Fibroblast of the aortic adventitia (primary cell): ENCODE measurements around the gene NFIA. TPM values are rescaled to one million over a fixed set of nuclear protein-coding genes. Genes with fewer than 3 reads are reported as not detected.

Source experiments
- DNase-seq: peaks from one replicate; pipeline ENCODE4 v3.0.0-alpha.2; 2010; ENCODE audit warnings: low read depth
- H3K4me3 ChIP-seq: 2 replicates; pipeline ENCODE4 v1.5.1; 2011; ENCODE audit warnings: low read depth, mild to moderate bottlenecking, control low read depth, low read length, moderate library complexity
- CTCF ChIP-seq: IDR thresholded peaks from 2 replicates; pipeline ENCODE4 v1.5.1; 2011; ENCODE audit warnings: mild to moderate bottlenecking, low read length, control low read depth, inconsistent platforms; ENCODE audit not compliant: insufficient read depth
- total RNA-seq: library from RNA; depleted of rRNA; stranded (reverse); fragments of >200 nt; gene quantifications from 2 replicates; pipeline ENCODE4 v1.2.3, GENCODE V29; 2012; ENCODE audit warnings: low replicate concordance

The NFIA gene
- total RNA-seq, 1 donor, result 32.0 TPM

GRCh38 chr1:61387829-61388228 lies 305.5 kb downstream of the NFIA start:
- DNase-seq, result no peak
- H3K4me3 ChIP-seq, result no peak overlapping the region
- no peak for TF ChIP-seq CTCF

GRCh38 chr1:61388566-61388965 lies 306.2 kb downstream of the NFIA start:
- no peak for TF ChIP-seq CTCF
- H3K4me3 ChIP-seq, result no peak overlapping the region
- DNase-seq, result peak; percentile 91

- no peak overlapping the region for H3K4me3 ChIP-seq
- DNase-seq, result no peak
- TF ChIP-seq CTCF, result no peak
Observed at GRCh38 chr1:61389194-61389925, 307.0 kb downstream of the NFIA start.

- no peak for DNase-seq
- no peak for TF ChIP-seq CTCF
Observed at GRCh38 chr1:61389926-61390845, 307.8 kb downstream of the NFIA start.

GRCh38 chr1:61391730-61392129 lies 309.4 kb downstream of the NFIA start:
- no peak for TF ChIP-seq CTCF
- no peak for DNase-seq
- H3K4me3 ChIP-seq, result no peak overlapping the region

More at GRCh38 chr1:61389926-61390845, 307.8 kb downstream of the NFIA start:
- H3K4me3 ChIP-seq, result no peak overlapping the region

GRCh38 chr1:61392409-61393242 lies 310.3 kb downstream of the NFIA start:
- no peak for TF ChIP-seq CTCF
- no peak overlapping the region for H3K4me3 ChIP-seq
- DNase-seq, result no peak
